HG03066 (cell line): ENCODE measurements around the gene BCAN.

Experiments used
- ATAC-seq: cut with Tn5 transposase; IDR thresholded peaks from one replicate; pipeline ENCODE4 v1.9.1; 2021; ENCODE audit warnings: low read depth; ENCODE audit not compliant: unreplicated experiment

The BCAN gene

GRCh38 chr1:156692925-156693847 is 51.3 kb downstream of the BCAN start:
- ATAC-seq: no peak

- no peak for ATAC-seq
Measured at GRCh38 chr1:156693848-156694689, 52.2 kb downstream of the BCAN start.

GRCh38 chr1:156694690-156694962 is 52.7 kb downstream of the BCAN start:
- no peak for ATAC-seq

GRCh38 chr1:156696755-156697154 is 54.8 kb downstream of the BCAN start:
- no peak for ATAC-seq

GRCh38 chr1:156697481-156697880 is 55.6 kb downstream of the BCAN start:
- no peak for ATAC-seq

GRCh38 chr1:156698995-156699394 is 57.1 kb downstream of the BCAN start:
- ATAC-seq: no peak

GRCh38 chr1:156700736-156701531 is 59.0 kb downstream of the BCAN start:
- ATAC-seq: no peak

GRCh38 chr1:156703336-156703735 is 61.4 kb downstream of the BCAN start:
- ATAC-seq: no peak

GRCh38 chr1:156703741-156704140 is 61.8 kb downstream of the BCAN start:
- ATAC-seq: no peak

- ATAC-seq: no peak
Measured at GRCh38 chr1:156704166-156704711, 62.3 kb downstream of the BCAN start.

GRCh38 chr1:156704930-156705320 is 63.0 kb downstream of the BCAN start:
- ATAC-seq: no peak

GRCh38 chr1:156705321-156705917 is 63.5 kb downstream of the BCAN start, which contains the start of gene CRABP2:
CRABP2 (minus strand) TSS chr1:156705583; CDS start chr1:156705446, 137 bp downstream.
- ATAC-seq: no peak

- ATAC-seq: no peak
Measured at GRCh38 chr1:156705918-156706656, 64.2 kb downstream of the BCAN start.

GRCh38 chr1:156706657-156707416 is 64.9 kb downstream of the BCAN start:
- ATAC-seq: no peak

GRCh38 chr1:156707417-156708217 is 65.7 kb downstream of the BCAN start:
- no peak for ATAC-seq

GRCh38 chr1:156708218-156708661 is 66.3 kb downstream of the BCAN start:
- ATAC-seq: no peak

- no peak for ATAC-seq
Measured at GRCh38 chr1:156709031-156709430, 67.1 kb downstream of the BCAN start.
